Measurements from ENCODE around the gene USP7. TPM values are rescaled to one million over a fixed set of nuclear protein-coding genes. Genes with fewer than 3 reads are reported as not detected.

The USP7 gene
- total RNA-seq, 2 experiments from 2014 or later, result 155 to 163 TPM

GRCh38 chr16:8925455-8925854 lies 38.3 kb downstream of the USP7 start:
- Mint-ChIP-seq H3K27ac (no peak overlapping the region), H3K36me3 (ENCODE audit: low read depth) (peaks cover 68% of the 10 kb centered on the region), H3K27me3 (no peaks in the 10 kb centered on the region), H3K4me1 (ENCODE audit: low read depth) (peaks cover 74% of the 10 kb centered on the region), H3K9me3 (no peaks in the 10 kb centered on the region), H3K4me3 (no peak overlapping the region)
- DNase-seq (no peak), ATAC-seq (no peak)
- no peak for TF ChIP-seq CTCF (IDR thresholded peaks at IDR 0.05)
- CTCF ChIA-PET, result interaction anchor here (0.9 to 3.2 kb wide), 3 partner anchors 9 to 209 kb away, joined by 4 to 20 read pairs (median 4); no protein-coding TSS in a partner anchor
- POLR2A ChIA-PET, result no interaction called here
- intact Hi-C loops (cut with micrococcal nuclease), result no loop called here

GRCh38 chr16:8924214-8924613 lies 39.5 kb downstream of the USP7 start:
- no peak for DNase-seq
- ChIA-PET CTCF (interaction anchor here (0.6 to 3.2 kb wide), 3 partner anchors 13 to 210 kb away, joined by 3 to 20 read pairs (median 4); no protein-coding TSS in a partner anchor), POLR2A (no interaction called here)
- Mint-ChIP-seq H3K27me3 (no peaks in the 10 kb centered on the region), H3K36me3 (ENCODE audit: low read depth) (peaks cover 69% of the 10 kb centered on the region), H3K4me3 (no peak overlapping the region), H3K27ac (peak overlapping the region; percentile 53), H3K4me1 (ENCODE audit: low read depth) (peaks cover 77% of the 10 kb centered on the region), H3K9me3 (no peaks in the 10 kb centered on the region)
- no peak for TF ChIP-seq CTCF (IDR thresholded peaks at IDR 0.05)
- no peak for ATAC-seq
- intact Hi-C loops (cut with micrococcal nuclease), result no loop called here

- no peak for TF ChIP-seq CTCF (IDR thresholded peaks at IDR 0.05)
- CTCF ChIA-PET, result interaction anchor here (0.9 to 3.2 kb wide), 5 partner anchors 13 to 85 kb away, joined by 3 to 21 read pairs (median 6); no protein-coding TSS in a partner anchor
- peaks cover 73% of the 10 kb centered on the region for H3K4me1 Mint-ChIP-seq (ENCODE audit: low read depth)
- H3K27ac Mint-ChIP-seq, result no peak overlapping the region
- H3K27me3 Mint-ChIP-seq, result no peaks in the 10 kb centered on the region
- no peaks in the 10 kb centered on the region for H3K9me3 Mint-ChIP-seq
- no peak for ATAC-seq
- intact Hi-C loops (cut with micrococcal nuclease), result no loop called here
- no peak overlapping the region for H3K4me3 Mint-ChIP-seq
- H3K36me3 Mint-ChIP-seq (ENCODE audit: low read depth), result peaks cover 68% of the 10 kb centered on the region
- POLR2A ChIA-PET, result interaction anchor here (0.7 kb wide), 1 partner anchor 103 kb away, joined by 3 read pairs; no protein-coding TSS in a partner anchor
- DNase-seq, result no peak
Measured at GRCh38 chr16:8923199-8923598, 40.5 kb downstream of the USP7 start.

- DNase-seq (no peak), ATAC-seq (peak; percentile 17)
- H3K4me1 Mint-ChIP-seq (ENCODE audit: low read depth), result peaks cover 65% of the 10 kb centered on the region
- POLR2A ChIA-PET, result interaction anchor here (1.2 kb wide), 1 partner anchor 11 kb away, joined by 3 read pairs; no protein-coding TSS in a partner anchor
- no peak for TF ChIP-seq CTCF (IDR thresholded peaks at IDR 0.05)
- intact Hi-C loops (cut with micrococcal nuclease), result no loop called here
- H3K36me3 Mint-ChIP-seq (ENCODE audit: low read depth), result peaks cover 67% of the 10 kb centered on the region
- no peaks in the 10 kb centered on the region for H3K9me3 Mint-ChIP-seq
- H3K27me3 Mint-ChIP-seq, result no peaks in the 10 kb centered on the region
- no peak overlapping the region for H3K4me3 Mint-ChIP-seq
- peak overlapping the region; percentile 40 for H3K27ac Mint-ChIP-seq
- CTCF ChIA-PET, result interaction anchor here (2.6 kb wide), 1 partner anchor 14 kb away, joined by 21 read pairs; no protein-coding TSS in a partner anchor
Measured at GRCh38 chr16:8921347-8921984, 42.2 kb downstream of the USP7 start.

All from activated CD8-positive, alpha-beta T cell treated with anti-CD3 and anti-CD28 coated beads for 36 hours (primary cell).